GM19193 (cell line): ENCODE data around the gene NLRX1.

Experiments
- POLR2A ChIP-seq: IDR thresholded peaks from 4 replicates; pipeline ENCODE4 v1.6.1; 2011; ENCODE audit not compliant: insufficient read depth, insufficient read length; ENCODE audit errors: extremely low read depth

NLRX1 gene

DNA sequence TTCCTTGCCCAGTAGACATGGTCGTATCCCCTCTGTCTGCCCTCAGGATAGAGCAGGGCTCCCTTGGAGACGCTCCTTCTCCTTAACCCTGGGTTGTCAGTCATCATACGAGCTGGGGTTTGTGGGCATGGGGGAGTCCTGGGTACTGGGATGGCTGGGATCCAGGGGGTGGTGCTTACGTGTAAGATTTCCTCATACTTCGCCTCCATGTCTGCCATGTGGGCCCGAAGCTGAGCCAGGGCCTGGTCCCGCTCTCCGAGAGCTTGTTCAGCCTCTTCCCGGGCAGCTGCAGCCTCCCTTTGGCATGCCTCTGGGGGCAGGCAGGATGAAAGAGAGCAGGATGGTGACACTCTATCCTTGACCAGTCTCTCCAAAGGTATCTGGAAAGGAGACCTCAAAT lies 22.0 kb downstream of the NLRX1 start:
- no peak for TF ChIP-seq POLR2A

DNA sequence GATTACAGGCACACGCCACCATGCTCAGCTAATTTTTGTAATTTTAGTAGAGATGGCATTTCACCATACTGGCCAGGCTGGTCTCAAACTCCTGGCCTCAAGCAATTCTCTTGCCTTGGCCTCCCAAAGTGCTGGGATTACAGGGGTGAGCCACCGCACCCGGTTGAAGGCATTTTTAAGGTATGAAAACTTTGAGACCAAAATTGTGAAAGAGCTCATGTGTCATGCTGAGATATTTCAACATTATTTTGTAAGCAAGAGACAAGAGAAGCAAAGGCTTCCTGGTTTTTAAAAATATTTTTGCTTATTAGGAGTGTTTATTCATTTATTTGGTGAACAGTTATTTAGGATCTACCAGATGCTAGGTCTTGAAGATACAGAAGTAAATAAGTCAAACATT lies 23.6 kb downstream of the NLRX1 start:
- TF ChIP-seq POLR2A = no peak

- TF ChIP-seq POLR2A = no peak
These were observed 24.5 kb downstream of the NLRX1 start for GRCh38 chr11:119193001-119193400.

GRCh38 chr11:119193626-119194025 lies 25.1 kb downstream of the NLRX1 start:
- no peak for TF ChIP-seq POLR2A

- TF ChIP-seq POLR2A = no peak
These were observed 26.4 kb downstream of the NLRX1 start for GRCh38 chr11:119194811-119195440.

DNA sequence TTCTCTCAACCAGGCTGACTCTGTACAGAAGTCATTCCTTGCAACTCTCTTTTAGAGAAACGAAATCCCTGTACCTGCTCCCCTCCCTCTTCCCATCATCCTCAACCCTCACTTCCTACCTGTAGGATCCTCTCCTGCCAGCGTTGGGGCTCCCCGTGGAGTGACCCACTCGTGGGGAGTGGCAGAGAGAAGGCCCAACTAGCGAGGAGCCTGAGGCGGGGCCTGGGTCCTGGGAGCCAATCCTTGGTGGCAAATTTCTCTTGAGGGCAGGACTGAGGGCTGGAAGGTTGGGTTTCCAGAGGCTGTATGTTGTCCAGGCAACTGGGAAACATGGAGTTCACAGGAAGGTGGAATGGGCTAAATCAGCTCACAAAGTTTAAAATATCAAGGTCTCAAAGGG lies 27.2 kb downstream of the NLRX1 start:
- no peak for TF ChIP-seq POLR2A

DNA sequence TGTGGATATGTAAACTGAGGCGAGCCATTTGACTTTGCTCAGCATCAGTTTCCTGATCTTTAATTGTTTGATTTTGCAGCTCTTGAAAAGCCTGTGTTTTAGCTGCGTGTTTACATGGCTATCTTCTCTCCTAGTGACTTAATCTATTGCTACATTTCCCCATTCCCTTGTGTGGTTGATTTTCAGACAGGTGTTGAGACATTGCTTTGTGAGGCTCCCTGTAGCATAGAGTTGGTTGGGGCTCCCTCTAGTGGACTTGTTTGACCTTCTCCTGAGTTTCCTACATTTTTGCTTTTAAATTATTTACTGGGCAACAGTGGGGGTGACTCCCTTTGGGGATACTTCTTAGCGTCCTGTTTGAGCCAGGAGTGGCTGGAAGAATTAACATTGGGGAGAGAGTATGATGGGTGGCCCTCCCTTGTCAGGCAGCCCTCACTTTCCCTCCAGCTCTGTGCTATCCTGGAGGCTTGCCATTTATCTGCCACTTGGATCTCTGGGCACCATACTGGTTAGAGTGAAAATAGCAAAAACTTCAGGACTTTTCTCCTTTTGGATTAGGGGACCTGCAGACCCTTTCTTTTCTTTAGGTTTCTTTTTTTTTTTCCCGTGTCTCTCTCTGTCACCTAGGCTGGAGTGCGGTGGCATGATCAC lies 28.4 kb downstream of the NLRX1 start:
- TF ChIP-seq POLR2A = no peak

GRCh38 chr11:119198925-119199324 lies 30.4 kb downstream of the NLRX1 start:
- TF ChIP-seq POLR2A = no peak

DNA sequence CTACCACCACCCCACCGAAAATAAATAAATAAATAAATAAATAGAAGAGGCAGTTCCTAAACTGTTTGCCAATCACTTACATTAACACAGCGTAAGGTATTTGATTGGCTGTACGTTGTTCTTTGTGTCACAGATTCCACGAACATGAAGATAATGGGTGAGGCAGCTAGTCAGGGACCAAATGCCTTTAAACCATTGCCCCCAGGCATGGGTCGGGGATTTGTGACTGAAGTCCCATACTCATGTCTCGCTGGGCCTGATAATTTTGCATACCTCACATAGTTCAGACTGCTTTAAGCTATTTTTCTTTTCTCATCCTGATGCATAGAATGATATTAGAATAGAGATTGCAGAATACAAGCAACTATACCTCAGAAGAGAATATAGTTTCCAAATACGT lies 34.0 kb downstream of the NLRX1 start:
- TF ChIP-seq POLR2A = no peak

DNA sequence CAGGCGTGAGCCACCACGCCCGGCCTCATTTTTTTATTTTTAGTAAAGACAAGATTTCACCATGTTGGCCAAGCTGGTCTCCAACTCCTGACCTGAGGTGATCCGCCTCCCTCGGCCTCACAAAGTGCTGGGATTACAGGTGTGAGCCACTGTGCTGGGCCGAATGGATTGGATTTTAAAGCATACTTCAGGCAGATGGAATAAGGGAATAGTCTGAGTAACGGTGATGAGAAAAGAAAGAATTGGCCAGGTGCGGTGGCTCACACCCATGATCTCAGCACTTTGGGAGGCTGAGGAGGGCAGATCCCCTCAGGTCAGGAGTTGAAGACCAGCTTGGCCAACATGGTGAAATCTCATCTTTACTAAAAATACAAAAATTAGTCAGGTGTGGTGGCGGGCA lies 35.5 kb downstream of the NLRX1 start:
- TF ChIP-seq POLR2A = no peak

DNA sequence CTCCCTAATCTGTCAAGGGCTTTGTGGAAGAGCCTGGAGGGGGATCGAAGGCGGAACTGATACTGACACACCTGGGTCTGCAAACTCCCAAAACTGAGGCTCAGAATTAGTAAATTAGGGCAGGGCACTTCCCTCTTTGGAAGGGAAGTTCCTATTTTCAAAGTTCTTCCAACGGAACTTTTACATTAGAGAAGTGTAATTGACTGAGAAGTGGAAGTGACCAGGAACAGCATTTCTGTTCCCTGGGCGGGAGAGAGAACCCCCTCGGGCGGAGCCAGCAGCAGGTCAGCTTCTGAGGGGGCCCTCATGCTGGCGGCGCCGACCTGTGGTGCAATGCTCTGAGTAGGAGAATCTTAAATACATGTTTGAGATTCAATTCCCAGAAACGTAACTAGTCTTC lies 36.6 kb downstream of the NLRX1 start:
- no peak for TF ChIP-seq POLR2A

DNA sequence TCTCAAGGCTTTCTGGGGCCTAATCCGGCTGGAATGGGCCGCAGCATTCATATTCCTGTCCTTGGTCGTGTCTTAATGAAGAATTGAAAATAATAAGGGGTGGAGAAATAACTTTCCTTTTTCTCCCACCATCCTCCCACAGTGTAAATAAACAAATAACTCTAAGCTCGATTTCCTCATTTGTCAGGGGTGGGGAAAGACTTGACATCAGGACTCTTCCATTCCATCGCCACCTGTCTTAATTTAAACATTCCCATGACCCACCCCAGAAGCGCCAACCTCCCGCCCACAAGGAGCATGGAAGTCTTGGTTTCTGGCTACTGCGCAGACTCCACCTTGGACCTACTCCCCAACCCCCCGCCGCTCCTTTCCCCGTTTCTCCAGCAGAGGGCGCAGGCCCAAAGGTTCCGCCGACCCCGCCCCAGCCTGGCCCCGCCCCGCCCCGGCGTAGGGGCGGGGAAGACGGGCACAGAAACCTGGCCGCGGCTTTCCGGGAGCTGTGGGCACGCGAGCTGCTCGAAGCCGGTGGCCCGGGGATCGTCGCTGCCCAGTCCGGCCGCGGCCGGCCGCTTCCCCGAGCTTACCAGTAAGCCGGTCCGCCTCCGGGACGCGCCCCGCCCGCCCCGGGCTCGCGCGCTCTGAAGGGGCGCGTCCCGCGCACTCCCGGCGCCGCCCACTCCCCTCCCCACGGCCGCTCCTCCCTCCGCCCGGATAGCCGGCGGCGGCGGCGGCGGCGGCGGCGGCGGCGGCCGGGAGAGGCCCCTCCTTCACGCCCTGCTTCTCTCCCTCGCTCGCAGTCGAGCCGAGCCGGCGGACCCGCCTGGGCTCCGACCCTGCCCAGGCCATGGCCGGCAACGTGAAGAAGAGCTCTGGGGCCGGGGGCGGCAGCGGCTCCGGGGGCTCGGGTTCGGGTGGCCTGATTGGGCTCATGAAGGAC lies 37.3 kb downstream of the NLRX1 start, which contains the start of gene CBL:
CBL (plus strand) TSS at position 766 of the 937 bp plus-strand sequence; CDS start at position 845, 79 bp downstream.
- TF ChIP-seq POLR2A = peak; percentile 62

DNA sequence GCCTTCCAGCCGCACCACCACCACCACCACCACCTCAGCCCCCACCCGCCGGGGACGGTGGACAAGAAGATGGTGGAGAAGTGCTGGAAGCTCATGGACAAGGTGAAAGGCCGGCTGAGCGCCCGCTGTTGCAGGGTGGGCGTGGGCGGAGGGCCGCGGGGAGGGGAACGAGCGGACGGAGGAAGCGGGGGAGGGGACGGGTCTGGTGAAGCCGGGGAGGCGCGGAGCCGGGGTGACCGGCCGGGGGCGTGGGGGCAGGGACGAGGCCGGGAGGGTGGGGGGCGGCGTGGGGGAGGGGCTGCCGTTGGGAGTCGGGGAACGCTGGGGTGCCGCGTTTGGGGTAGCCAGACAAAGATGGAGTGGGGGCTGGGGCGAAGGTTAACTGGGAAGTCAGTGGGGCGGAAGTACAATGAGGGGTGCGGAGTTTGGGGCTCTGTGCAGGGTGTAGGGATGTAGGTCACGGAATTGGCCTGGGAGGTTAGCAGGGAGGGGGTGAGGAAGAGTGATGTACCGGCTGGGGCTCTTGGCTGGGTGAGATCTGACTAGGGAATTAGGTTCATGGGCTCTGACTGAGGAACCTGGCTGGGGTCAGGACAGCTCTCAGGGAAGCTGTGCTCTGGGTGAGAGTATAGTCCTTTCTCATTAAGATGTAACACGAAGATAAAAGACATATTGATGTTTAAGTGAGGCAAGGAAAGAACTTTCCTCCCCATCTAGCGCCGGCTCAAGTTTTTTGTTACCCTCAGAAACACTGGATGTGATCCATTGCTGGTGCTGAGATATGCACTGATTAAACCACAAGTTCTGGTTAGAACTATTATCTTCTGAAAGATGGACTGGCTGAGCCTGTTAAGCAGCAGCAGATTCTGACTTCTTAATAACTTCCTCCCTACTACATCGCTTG lies 38.2 kb downstream of the NLRX1 start:
- TF ChIP-seq POLR2A = no peak

- no peak for TF ChIP-seq POLR2A
These were observed 39.0 kb downstream of the NLRX1 start for GRCh38 chr11:119207415-119207960.
